Muscle layer of duodenum (tissue), 2 donors: ENCODE data around the gene LMLN.
"Not testable (repeated sequence)": the region's sequence is repeated elsewhere in the genome, so short reads cannot be mapped to it uniquely, and the experiment has no call there.

Experiments used
- H3K27ac ChIP-seq: one replicate; pipeline ENCODE4 v1.7.0; 2013; ENCODE audit warnings: mild to moderate bottlenecking, low read length
- H3K27me3 ChIP-seq: one replicate; pipeline ENCODE4 v1.7.0; 2013; ENCODE audit warnings: low read depth, mild to moderate bottlenecking, control low read depth, low read length
- H3K36me3 ChIP-seq, 2 donors: one replicate each; pipeline ENCODE4 v1.7.0; 2013; ENCODE audit warnings: low read length in 2 of 2, control low read depth in 1 of 2, mild to moderate bottlenecking in 1 of 2; ENCODE audit not compliant: insufficient read depth in 2 of 2, control insufficient read depth in 1 of 2
- H3K4me1 ChIP-seq, 2 donors: one replicate each; pipeline ENCODE4 v1.7.0; 2013; ENCODE audit warnings: low read length in 2 of 2, mild to moderate bottlenecking in 2 of 2, control low read depth in 1 of 2, moderate library complexity in 1 of 2; ENCODE audit not compliant: insufficient read depth in 2 of 2, control insufficient read depth in 1 of 2
- H3K4me3 ChIP-seq, 2 donors: one replicate each; pipeline ENCODE4 v1.7.0; 2013; ENCODE audit warnings: low read length in 2 of 2, low read depth in 1 of 2, mild to moderate bottlenecking in 1 of 2
- H3K9me3 ChIP-seq, 2 donors: one replicate each; pipeline ENCODE4 v1.7.0; 2013; ENCODE audit warnings: low read length in 2 of 2, control low read depth in 1 of 2, mild to moderate bottlenecking in 1 of 2; ENCODE audit not compliant: control insufficient read depth in 1 of 2
- donor health status: healthy.

Gene LMLN

DNA sequence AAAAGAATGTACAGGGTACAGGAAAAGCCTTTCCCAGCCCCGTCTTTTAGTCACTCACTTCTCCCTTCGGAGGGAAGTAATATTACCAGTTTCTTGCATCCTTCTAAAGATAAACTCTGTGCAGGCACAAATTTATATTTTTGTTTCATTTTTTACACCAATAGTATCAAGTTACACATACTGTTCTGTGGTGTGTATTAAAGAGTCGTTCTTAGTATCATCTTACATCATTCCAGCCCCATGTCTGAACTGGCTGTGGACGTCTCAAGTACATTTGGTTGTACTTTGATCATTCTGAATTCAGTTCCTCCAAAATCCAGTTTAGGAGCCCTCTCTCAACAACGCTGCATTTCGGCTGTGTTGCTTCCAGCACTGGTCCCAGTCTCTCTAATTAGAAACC lies 68.7 kb downstream of the LMLN start:
- Histone ChIP-seq H3K36me3 (peaks cover 0 to 7% of the 10 kb centered on the region in 2 donors), H3K4me3 (no peak overlapping the region), H3K4me1 (no peaks in the 10 kb centered on the region), H3K9me3 (no peaks in the 10 kb centered on the region), H3K27me3 (no peaks in the 10 kb centered on the region), H3K27ac (no peak overlapping the region)

DNA sequence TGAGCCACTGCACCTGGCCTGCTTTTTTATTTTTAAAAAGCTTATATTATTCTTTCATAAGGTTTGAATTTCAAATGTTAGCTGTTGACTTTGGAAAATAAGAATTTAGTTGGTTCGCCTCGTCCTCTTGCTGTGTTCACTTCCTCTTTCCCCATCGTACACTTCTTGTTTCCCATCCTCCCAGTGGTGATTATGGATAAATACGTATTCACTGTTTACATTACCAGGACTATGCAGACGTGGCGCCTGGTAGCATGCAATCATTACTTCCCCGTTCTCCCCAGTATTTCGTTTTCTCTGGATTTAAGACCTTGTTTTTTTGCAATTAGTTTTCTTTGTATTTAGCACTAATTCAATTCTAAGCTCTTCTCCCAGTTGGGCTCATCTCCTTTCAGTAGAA lies 70.1 kb downstream of the LMLN start:
- H3K27ac ChIP-seq = no peak overlapping the region
- H3K36me3 ChIP-seq = peaks cover 0 to 7% of the 10 kb centered on the region in 2 donors
- no peaks in the 10 kb centered on the region for H3K4me1 ChIP-seq
- no peak overlapping the region for H3K4me3 ChIP-seq
- H3K27me3 ChIP-seq = no peaks in the 10 kb centered on the region
- H3K9me3 ChIP-seq = no peaks in the 10 kb centered on the region

DNA sequence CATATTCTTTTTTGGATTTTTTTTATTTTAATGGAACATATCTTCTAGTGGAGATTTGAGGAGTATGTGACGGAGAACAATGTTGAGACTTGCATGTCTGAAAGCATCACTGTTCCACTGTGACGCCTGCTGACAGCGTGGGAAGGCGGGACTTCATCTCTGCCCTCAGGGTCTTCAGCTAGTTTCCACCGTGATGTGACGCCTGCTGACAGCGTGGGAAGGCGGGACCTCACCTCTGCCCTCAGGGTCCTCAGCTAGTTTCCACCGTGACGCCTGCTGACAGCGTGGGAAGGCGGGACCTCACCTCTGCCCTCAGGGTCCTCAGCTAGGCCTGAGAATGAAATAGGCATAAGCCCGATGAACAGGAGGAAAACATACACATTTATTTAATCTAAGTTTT lies 70.7 kb downstream of the LMLN start:
- Histone ChIP-seq H3K27ac (no peak overlapping the region), H3K4me1 (no peaks in the 10 kb centered on the region), H3K9me3 (no peaks in the 10 kb centered on the region), H3K27me3 (no peaks in the 10 kb centered on the region), H3K36me3 (peaks cover 0 to 3% of the 10 kb centered on the region in 2 donors), H3K4me3 (no peak overlapping the region)

DNA sequence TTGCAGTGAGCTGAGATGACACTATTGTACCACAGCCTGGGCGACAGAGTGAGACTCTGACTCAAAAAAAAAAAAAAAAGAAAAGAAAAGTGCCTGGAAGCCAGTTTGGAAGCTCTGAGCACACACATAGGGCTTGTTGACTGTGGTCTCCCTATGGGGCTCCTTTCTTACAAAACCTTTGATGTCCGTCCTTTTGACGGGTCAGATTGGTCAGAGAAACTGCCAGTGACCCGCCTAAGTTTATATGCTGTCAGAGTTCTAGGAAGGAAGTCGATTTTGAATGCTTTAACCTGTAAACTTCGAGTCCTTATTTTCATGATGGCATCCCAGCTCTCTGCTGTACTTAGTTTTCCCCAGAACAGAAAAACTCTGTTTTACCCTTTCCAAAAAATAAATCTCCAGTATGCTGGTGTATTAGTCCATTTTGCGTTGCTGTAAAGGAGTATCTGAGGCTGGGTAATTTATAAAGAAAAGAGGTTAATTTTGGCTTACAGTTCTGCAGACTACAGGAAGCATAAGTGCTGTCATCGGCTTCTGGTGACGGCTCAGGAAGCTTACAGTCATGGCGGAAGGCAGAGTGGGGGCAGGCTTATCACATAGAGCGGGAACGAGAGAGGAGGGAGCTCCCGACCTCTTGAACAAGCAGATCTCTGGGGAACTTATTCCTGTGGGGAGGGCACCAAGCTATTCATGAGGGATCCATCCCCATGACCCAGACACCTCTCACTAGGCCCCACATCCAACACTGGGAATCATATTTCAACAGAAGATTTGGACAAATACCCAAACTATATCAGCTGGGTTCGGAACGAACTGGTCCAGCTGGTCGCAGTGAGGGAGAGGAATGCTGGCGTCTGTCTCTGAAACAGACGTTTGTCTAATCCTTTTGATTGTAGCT lies 72.3 kb downstream of the LMLN start:
- H3K9me3 ChIP-seq = no peaks in the 10 kb centered on the region
- no peaks in the 10 kb centered on the region for H3K27me3 ChIP-seq
- H3K4me1 ChIP-seq = no peaks in the 10 kb centered on the region
- H3K4me3 ChIP-seq = no peak overlapping the region
- H3K36me3 ChIP-seq = peaks cover 0 to 5% of the 10 kb centered on the region in 2 donors
- no peak overlapping the region for H3K27ac ChIP-seq

DNA sequence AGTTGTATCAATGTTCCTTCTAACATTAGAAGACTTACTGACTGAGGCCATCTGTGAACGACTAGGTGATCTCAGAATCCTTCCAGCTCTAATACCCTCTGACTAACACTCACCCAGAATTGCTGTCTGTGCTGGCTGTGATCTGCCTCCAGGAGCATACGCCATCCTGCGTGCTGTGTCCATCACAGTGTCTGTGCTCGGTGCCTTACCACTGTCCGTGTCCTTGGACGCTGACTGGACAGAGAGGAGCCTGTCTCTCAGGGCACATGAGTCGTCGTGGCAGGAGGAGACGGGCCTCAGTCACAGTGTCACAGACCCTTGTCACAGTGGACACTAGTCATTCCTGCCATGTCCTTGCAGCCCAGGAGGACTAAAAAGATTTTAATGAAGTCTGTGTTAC lies 83.1 kb downstream of the LMLN start:
- no peak overlapping the region for H3K4me3 ChIP-seq
- H3K27ac ChIP-seq = no peak overlapping the region
- H3K27me3 ChIP-seq = no peaks in the 10 kb centered on the region
- H3K4me1 ChIP-seq = no peaks in the 10 kb centered on the region
- no peaks in the 10 kb centered on the region for H3K9me3 ChIP-seq
- H3K36me3 ChIP-seq = peaks cover 0 to 11% of the 10 kb centered on the region in 2 donors

DNA sequence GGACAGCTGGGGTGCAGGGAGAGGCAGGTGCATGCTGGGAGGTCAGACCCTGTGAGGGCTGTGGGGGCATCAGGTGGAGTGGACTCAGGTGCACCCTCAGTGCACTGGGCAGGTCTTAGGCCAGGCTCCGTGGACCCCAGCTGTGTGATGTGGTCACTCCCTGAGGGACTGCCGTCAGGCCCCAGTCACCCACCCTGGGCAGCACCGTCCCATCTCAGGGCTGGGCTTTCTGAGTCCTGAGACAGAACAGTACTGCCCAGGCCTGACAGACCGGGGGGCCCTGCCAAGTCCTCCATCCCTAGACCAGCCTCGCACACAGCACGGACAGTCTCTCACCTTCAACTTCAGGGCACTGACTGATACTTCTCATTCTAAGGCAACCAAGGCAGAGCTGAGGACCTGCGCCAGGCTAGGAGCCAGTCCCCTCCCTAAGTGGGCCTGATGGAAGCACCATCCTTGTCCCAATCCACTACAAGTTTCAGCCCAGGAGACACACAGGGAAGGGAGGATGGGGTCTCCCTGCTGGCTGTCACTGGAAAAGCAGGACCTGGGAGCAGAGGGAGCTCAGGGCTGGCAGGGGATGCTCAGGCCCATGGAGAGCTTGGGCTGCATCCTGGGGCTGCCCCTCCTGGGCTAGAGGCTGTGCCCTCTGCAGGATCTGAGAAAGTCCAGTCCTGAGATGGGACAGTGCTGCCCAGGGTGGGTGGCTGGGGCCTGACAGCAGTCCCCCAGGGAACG lies 86.3 kb downstream of the LMLN start:
- no peak overlapping the region for H3K4me3 ChIP-seq
- no peaks in the 10 kb centered on the region for H3K36me3 ChIP-seq
- H3K27me3 ChIP-seq = no peaks in the 10 kb centered on the region
- no peaks in the 10 kb centered on the region for H3K9me3 ChIP-seq
- no peak overlapping the region for H3K27ac ChIP-seq
- no peaks in the 10 kb centered on the region for H3K4me1 ChIP-seq

DNA sequence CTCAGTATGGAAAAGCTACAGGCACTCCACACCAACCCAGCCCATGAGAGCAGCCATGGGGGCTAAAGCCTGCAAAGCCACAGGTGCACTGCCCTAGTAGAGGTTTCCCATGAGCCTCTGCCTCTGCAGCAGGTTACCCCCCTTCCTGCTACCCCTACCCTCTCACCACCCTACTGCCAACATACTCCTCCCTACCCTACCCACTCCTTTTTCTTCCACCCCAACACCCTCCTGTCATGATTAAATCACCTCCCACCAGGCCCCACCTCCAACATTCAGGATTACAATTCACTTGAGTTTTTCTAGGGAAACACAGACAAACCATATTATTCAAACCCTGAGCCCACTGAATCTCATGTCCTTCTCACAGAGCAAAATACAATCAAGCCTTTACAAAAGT lies 88.4 kb downstream of the LMLN start:
- no peaks in the 10 kb centered on the region for H3K27me3 ChIP-seq
- no peaks in the 10 kb centered on the region for H3K9me3 ChIP-seq
- H3K4me3 ChIP-seq = no peak overlapping the region
- no peak overlapping the region for H3K27ac ChIP-seq
- H3K36me3 ChIP-seq = no peaks in the 10 kb centered on the region
- H3K4me1 ChIP-seq = no peaks in the 10 kb centered on the region

DNA sequence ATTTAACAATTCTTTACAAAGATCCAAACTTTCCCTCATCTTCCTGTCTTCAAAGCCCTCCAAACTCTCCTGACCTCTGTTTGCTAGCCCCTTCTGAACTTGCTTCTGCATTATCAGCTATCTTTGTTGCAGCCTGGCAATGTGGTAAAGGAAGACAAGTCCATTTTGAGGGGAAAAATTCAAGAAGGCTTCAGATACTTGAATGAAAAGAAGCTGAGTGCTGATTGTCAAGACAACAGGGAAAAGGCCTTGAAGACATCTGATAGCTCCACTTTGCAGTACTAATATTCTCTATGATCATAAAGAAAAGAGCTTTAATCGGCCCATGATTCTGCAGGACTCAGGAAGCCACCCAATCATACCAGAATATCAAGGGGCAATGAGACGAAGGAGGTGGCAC lies 91.8 kb downstream of the LMLN start:
- no peak overlapping the region for H3K4me3 ChIP-seq
- no peaks in the 10 kb centered on the region for H3K4me1 ChIP-seq
- no peaks in the 10 kb centered on the region for H3K9me3 ChIP-seq
- no peaks in the 10 kb centered on the region for H3K27me3 ChIP-seq
- H3K27ac ChIP-seq = no peak overlapping the region
- no peaks in the 10 kb centered on the region for H3K36me3 ChIP-seq

DNA sequence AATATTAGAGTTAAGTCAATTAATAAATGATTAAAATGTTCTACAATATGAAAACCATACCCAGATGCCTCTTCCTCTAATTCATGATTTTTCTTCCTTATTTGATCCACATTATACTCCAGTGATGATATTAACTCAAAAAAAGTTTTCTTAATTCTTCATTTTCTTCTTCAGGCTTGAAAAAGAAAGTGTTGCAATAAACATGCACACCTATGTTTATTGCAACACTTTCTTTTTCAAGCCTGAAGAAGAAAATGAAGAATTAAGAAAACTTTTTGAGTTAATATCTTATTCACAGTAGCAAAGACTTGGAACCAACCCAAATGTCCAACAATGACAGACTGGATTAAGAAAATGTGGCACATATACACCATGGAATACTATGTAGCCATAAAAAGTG lies 93.4 kb downstream of the LMLN start:
- H3K4me1 ChIP-seq, H3K27ac ChIP-seq, H3K9me3 ChIP-seq: not testable (repeated sequence)

DNA sequence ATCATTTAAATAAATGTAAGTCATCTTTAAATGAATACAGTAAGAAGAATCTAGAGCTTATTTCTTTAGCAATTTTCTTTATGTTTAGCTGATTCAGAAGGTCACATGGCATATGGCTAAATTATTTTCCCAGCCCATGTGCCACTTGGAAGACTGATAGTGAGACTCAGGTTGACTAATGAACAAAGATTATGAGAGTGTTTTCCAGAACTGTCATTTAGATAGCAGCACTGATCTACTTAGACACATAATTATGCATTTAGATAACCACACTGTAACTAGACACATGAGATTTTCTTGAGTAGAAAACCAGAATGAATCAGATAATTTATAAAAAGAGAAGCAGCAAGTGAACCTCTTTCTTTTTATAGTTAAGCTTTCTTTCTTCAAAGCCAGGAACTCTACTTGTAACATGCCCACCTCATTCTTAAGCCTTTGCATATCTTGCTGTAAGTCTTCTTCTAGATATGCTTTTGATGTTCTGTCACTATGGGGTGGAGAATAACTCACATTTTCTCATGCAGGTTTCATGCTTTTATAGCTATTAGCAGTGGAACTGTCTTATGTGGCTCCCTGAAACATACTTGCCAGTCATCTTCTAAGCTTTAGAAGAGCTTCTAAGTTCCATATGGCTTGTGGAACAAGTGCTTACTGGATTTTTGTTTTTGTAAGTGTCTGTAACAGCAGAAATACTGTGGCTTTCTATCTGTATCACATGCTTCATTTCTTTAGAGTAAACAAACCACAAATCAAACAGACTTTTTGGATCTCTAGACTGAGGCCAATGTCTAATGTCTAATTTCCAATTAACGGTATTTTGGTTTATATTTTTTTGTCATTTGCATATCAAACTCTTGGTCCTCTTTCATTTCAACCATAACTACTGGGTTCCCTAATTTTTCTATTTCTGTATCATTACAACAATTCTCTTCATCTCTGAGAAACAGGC lies 101.4 kb downstream of the LMLN start:
- Histone ChIP-seq H3K36me3 (no peaks in the 10 kb centered on the region), H3K4me3 (no peak overlapping the region), H3K9me3 (no peaks in the 10 kb centered on the region), H3K27ac (no peak overlapping the region), H3K27me3 (no peaks in the 10 kb centered on the region), H3K4me1 (no peaks in the 10 kb centered on the region)

More for the DNA sequence above, 93.4 kb downstream of the LMLN start:
- not testable (repeated sequence) for H3K4me3 ChIP-seq, H3K27me3 ChIP-seq, H3K36me3 ChIP-seq

DNA sequence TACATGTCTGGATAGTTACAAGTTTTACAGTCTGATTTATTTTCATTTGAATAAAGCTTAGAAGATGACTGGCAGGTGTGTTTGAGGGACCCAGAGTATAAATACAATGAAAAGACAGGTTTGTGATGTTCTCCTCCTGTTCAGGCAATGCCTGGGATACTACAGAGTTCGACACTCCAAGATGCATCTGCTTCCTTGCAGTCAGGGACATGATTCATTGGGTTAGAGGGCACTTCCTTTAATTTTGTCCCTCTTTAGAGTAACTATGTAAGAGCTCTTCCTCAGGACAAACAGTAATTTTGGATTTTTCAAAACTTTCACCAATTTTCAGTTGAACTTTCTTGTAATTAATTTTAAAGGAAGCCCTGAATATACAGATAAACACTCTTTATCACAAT lies 102.0 kb downstream of the LMLN start:
- Histone ChIP-seq H3K4me3 (no peak overlapping the region), H3K27me3 (no peaks in the 10 kb centered on the region), H3K9me3 (no peaks in the 10 kb centered on the region), H3K4me1 (no peaks in the 10 kb centered on the region), H3K36me3 (no peaks in the 10 kb centered on the region), H3K27ac (no peak overlapping the region)
